ENCODE measurements around the gene RABGGTA. TPM values are rescaled to one million over a fixed set of nuclear protein-coding genes. Genes with fewer than 3 reads are reported as not detected.
A peak's percentile ranks its signal among the peaks of the same experiment; 100 is the strongest.

The RABGGTA gene
- total and polyA plus RNA-seq, 10 of the 15 experiments (the other 5 are each of a cell fraction or from before 2014, with no cell fraction given): 19.1 to 75.6 (median 46.9) TPM

GRCh38 chr14:24260780-24261157, 10.6 kb downstream of the RABGGTA start:
- Histone ChIP-seq H3K9me3 (replicated peaks; ENCODE audit: control insufficient read depth, insufficient read depth, low read length) (no peaks in the 10 kb centered on the region), H3K4me2 (ENCODE audit: control insufficient read depth, insufficient read depth) (no peak overlapping the region), H3K27me3 (replicated peaks in 1 of 2; ENCODE audit: control insufficient read depth in 2 of 2, insufficient read depth in 2 of 2, low read length in 1 of 2) (no peaks in the 10 kb centered on the region), H2AFZ (ENCODE audit: control insufficient read depth, low read depth, low read length) (no peak overlapping the region), H3K27ac (ENCODE audit: control insufficient read depth, insufficient read depth) (no peak overlapping the region), H3K4me1 (ENCODE audit: control insufficient read depth, insufficient read depth, low read length) (no peaks in the 10 kb centered on the region), H3K79me2 (ENCODE audit: control insufficient read depth, insufficient read depth, low read length) (no peaks in the 10 kb centered on the region), H3K4me3 (no peak overlapping the region), H3K9ac (ENCODE audit: control insufficient read depth, insufficient read depth, low read length) (no peak overlapping the region), H3K36me3 (ENCODE audit: control insufficient read depth in 2 of 2, insufficient read depth in 2 of 2, low read length in 1 of 2) (no peaks in the 10 kb centered on the region; a peak in 2 of 4 replicates), H4K20me1 (ENCODE audit: control insufficient read depth, insufficient read depth) (no peaks in the 10 kb centered on the region)
- SMC1A ChIA-PET (ENCODE audit: uncharacterized antibody, unreplicated experiment): interaction anchor here (0.9 kb wide), 1 partner anchor 13 kb away, joined by 3 read pairs; no protein-coding TSS in a partner anchor
- intact Hi-C loops (cut with micrococcal nuclease; ENCODE audit: unreplicated experiment): no loop called here
- no peak for TF ChIP-seq BCL3 (IDR thresholded peaks at IDR 0.05; ENCODE audit: borderline replicate concordance, insufficient read depth, low read depth, low read length, poor library complexity, severe bottlenecking)
- TF ChIP-seq NBN (IDR thresholded peaks at IDR 0.05): no peak
- TF ChIP-seq RCOR1 (conservative IDR thresholded peaks at IDR 0.05; ENCODE audit: low read depth, low read length): no peak
- no peak for TF ChIP-seq BCL11A (IDR thresholded peaks at IDR 0.05; ENCODE audit: low read depth, low read length)
- TF ChIP-seq SKIL (IDR thresholded peaks at IDR 0.05; ENCODE audit: low read depth, poor library complexity, severe bottlenecking): no peak
- TF ChIP-seq MLLT1 (IDR thresholded peaks at IDR 0.05): no peak
- TF ChIP-seq MTA3 (IDR thresholded peaks at IDR 0.05; ENCODE audit: borderline replicate concordance, low read length): no peak
- no peak for TF ChIP-seq RBBP5 (conservative IDR thresholded peaks at IDR 0.05)
- TF ChIP-seq SIX5 (IDR thresholded peaks at IDR 0.05; ENCODE audit: low read depth, low read length, severe bottlenecking): no peak
- TF ChIP-seq NFXL1 (IDR thresholded peaks at IDR 0.05; ENCODE audit: borderline replicate concordance): no peak
- TF ChIP-seq SREBF2 (IDR thresholded peaks at IDR 0.05; ENCODE audit: low read length): no peak
- TF ChIP-seq GATAD2B (conservative IDR thresholded peaks at IDR 0.05; ENCODE audit: low read depth): no peak
- TF ChIP-seq RUNX3 (IDR thresholded peaks at IDR 0.05; ENCODE audit: low read length): no peak
- no peak for TF ChIP-seq ATF2 (IDR thresholded peaks at IDR 0.05; ENCODE audit: low read length)
- no peak for TF ChIP-seq ZBTB40 (IDR thresholded peaks at IDR 0.05; ENCODE audit: borderline replicate concordance)
- POLR2A ChIA-PET: no interaction called here
- BruUV-seq (replicated peaks): no TSS peak
- 78% methylated on average over 4 of the region's 4 CpGs for WGBS (ENCODE audit: insufficient coverage, insufficient replicate concordance, low lambda C conversion rate, missing lambda C conversion rate)
- ATAC-seq (peak; percentile 13; the same call in 1 of the 3 replicates), DNase-seq (ENCODE audit: low read depth, low spot score) (no peak), FAIRE-seq (no peak)
- RAD21 ChIA-PET (ENCODE audit: unreplicated experiment): no interaction called here
- in situ Hi-C loops (cut with MboI): no loop called here
- CTCF ChIA-PET: interaction anchor here (0.9 to 1.3 kb wide), 2 partner anchors 18 to 47 kb away, joined by 3 to 4 read pairs; partner anchors contain the start of gene CIDEB

Measured in GM12878 (cell line).